Lung (tissue), 12 donors: ENCODE results near the gene DPYSL4. TPM values are rescaled to one million over a fixed set of nuclear protein-coding genes. Genes with fewer than 3 reads are reported as not detected.

Source experiments
- ATAC-seq: fragments of 200-7000 bp; cut with Tn5 transposase; one replicate; pipeline ENCODE4 v1.9.1; 2020; ENCODE audit warnings: moderate number of reproducible peaks; ENCODE audit not compliant: insufficient read depth, low FRiP score
- DNase-seq, 3 donors: peaks; one replicate each; pipeline ENCODE4 v3.0.0-alpha.2; 2013 to 2017
- H3K27ac ChIP-seq, 2 donors: one replicate each; pipeline ENCODE4 v1.5.1; 2013; ENCODE audit warnings: mild to moderate bottlenecking in 2 of 2, moderate library complexity in 2 of 2, control low read depth in 1 of 2, inconsistent platforms in 1 of 2, low read depth in 1 of 2, low read length in 1 of 2
- H3K27me3 ChIP-seq, 3 donors: one replicate each; pipeline ENCODE4 v1.5.1; 2013; ENCODE audit warnings: low read length in 2 of 3; ENCODE audit not compliant: control insufficient read depth in 3 of 3, insufficient read depth in 3 of 3
- H3K36me3 ChIP-seq, 4 donors: one replicate each; pipeline ENCODE4 v1.5.1; 2013; ENCODE audit warnings: low read length in 4 of 4, mild to moderate bottlenecking in 1 of 4, moderate library complexity in 1 of 4; ENCODE audit not compliant: control insufficient read depth in 4 of 4, insufficient read depth in 4 of 4
- H3K4me1 ChIP-seq, 5 donors: one replicate each; pipeline ENCODE4 v1.5.1; 2013; ENCODE audit warnings: low read length in 5 of 5, mild to moderate bottlenecking in 2 of 5, moderate library complexity in 1 of 5; ENCODE audit not compliant: control insufficient read depth in 5 of 5, insufficient read depth in 5 of 5
- H3K4me3 ChIP-seq: one replicate; pipeline ENCODE4 v1.5.1; 2013; ENCODE audit warnings: mild to moderate bottlenecking, control low read depth, moderate library complexity
- H3K9ac ChIP-seq, 2 donors: one replicate each; pipeline ENCODE4 v1.5.1; 2013; ENCODE audit warnings: low read length in 2 of 2, control low read depth in 1 of 2; ENCODE audit not compliant: insufficient read depth in 1 of 2
- H3K9me3 ChIP-seq, 4 donors: one replicate each; pipeline ENCODE4 v1.5.1; 2013; ENCODE audit warnings: low read length in 3 of 4, mild to moderate bottlenecking in 1 of 4, moderate library complexity in 1 of 4; ENCODE audit not compliant: control insufficient read depth in 4 of 4, insufficient read depth in 3 of 4
- CTCF ChIP-seq: IDR thresholded peaks from 2 replicates; pipeline ENCODE4 v1.5.1; 2012; ENCODE audit warnings: mild to moderate bottlenecking; ENCODE audit errors: control extremely low read depth, extremely low read depth
- WGBS, 2 donors: extraction: QIAGEN DNeasy Blood & Tissue Kit; methylation state at CpG; one replicate each; pipeline ENCODE4 v1.1.7; 2013; 5-methylcytosine and 5-hydroxymethylcytosine counted together
- polyA plus RNA-seq, 2 donors: library from polyadenylated mRNA; stranded (reverse); fragments of 200-250 nt; gene quantifications; one replicate each; pipeline ENCODE4 v1.2.1, GENCODE V29; 2013
- total RNA-seq, 2 donors: library from RNA; depleted of rRNA in 1 of 2; stranded (reverse); fragments of >200 nt in 1 of 2; gene quantifications; one replicate each; pipeline ENCODE4 v1.2.1, GENCODE V29; 2014 to 2021
- donor health status: control.
- donor health status: control.
- donor health status: Bipolar disorder and iron deficiency.
- donor health status: healthy.
- donor health status: DM: yes; HTN: yes; CAD: no.

Gene DPYSL4
- total and polyA plus RNA-seq, 4 donors = 0.33 to 1.5 (median 1.3) TPM

GRCh38 chr10:132138596-132138995 lies 48.2 kb upstream of the DPYSL4 start:
- no peak for DNase-seq
- no peak for TF ChIP-seq CTCF
- Histone ChIP-seq H3K4me1 (no peaks in the 10 kb centered on the region), H3K9me3 (peaks cover 0 to 3% (median 0%) of the 10 kb centered on the region in 4 donors), H3K4me3 (no peak overlapping the region), H3K27me3 (peaks cover 0 to 16% (median 0%) of the 10 kb centered on the region in 3 donors), H3K9ac (no peak overlapping the region), H3K27ac (no peak overlapping the region), H3K36me3 (no peaks in the 10 kb centered on the region)
- ATAC-seq = no peak
- 85% methylated on average over 12 of the region's 12 CpGs for WGBS, 2 donors

GRCh38 chr10:132139526-132139925 lies 47.2 kb upstream of the DPYSL4 start:
- peaks cover 0 to 20% (median 0%) of the 10 kb centered on the region in 3 donors for H3K27me3 ChIP-seq
- DNase-seq (no peak), ATAC-seq (no peak)
- peaks cover 0 to 3% (median 0%) of the 10 kb centered on the region in 4 donors for H3K9me3 ChIP-seq
- no peak for TF ChIP-seq CTCF
- H3K4me1 ChIP-seq = no peaks in the 10 kb centered on the region
- H3K4me3 ChIP-seq = no peak overlapping the region
- no peak overlapping the region for H3K9ac ChIP-seq
- 77 to 80% methylated on average over 10 of the region's 10 CpGs for WGBS, 2 donors
- H3K36me3 ChIP-seq = no peaks in the 10 kb centered on the region
- H3K27ac ChIP-seq = no peak overlapping the region

GRCh38 chr10:132140167-132140925 lies 46.4 kb upstream of the DPYSL4 start:
- 88 to 91% methylated on average over 39 to 42 of the region's 42 CpGs for WGBS, 2 donors
- ATAC-seq (no peak), DNase-seq (no peak)
- Histone ChIP-seq H3K27ac (no peak overlapping the region), H3K4me1 (no peaks in the 10 kb centered on the region), H3K4me3 (no peak overlapping the region), H3K36me3 (no peaks in the 10 kb centered on the region), H3K9ac (no peak overlapping the region), H3K27me3 (peaks cover 0 to 17% (median 0%) of the 10 kb centered on the region in 3 donors), H3K9me3 (peaks cover 0 to 3% (median 0%) of the 10 kb centered on the region in 4 donors)
- TF ChIP-seq CTCF = no peak

- ATAC-seq (no peak), DNase-seq (no peak)
- no peaks in the 10 kb centered on the region for H3K36me3 ChIP-seq
- WGBS, 2 donors = 79 to 86% methylated on average over 7 of the region's 7 CpGs
- no peak overlapping the region for H3K4me3 ChIP-seq
- H3K9ac ChIP-seq = no peak overlapping the region
- no peak overlapping the region for H3K27ac ChIP-seq
- no peak for TF ChIP-seq CTCF
- H3K9me3 ChIP-seq = peaks cover 0 to 3% (median 0%) of the 10 kb centered on the region in 4 donors
- H3K4me1 ChIP-seq = no peaks in the 10 kb centered on the region
- peaks cover 0 to 20% (median 0%) of the 10 kb centered on the region in 3 donors for H3K27me3 ChIP-seq
Measured at GRCh38 chr10:132141076-132141475, 45.7 kb upstream of the DPYSL4 start.
